VCaP (cell line): ENCODE measurements around the gene AXIN2.

ENCODE experiments used
- H3K27ac ChIP-seq: fragments of 450-650 bp; 2 replicates; pipeline ENCODE4 v1.5.1; 2017
- CTCF ChIP-seq: fragments of 450-650 bp; conservative IDR thresholded peaks from 2 replicates; pipeline ENCODE4 v1.5.1; 2017; ENCODE audit warnings: mild to moderate bottlenecking, moderate library complexity

The AXIN2 gene

DNA sequence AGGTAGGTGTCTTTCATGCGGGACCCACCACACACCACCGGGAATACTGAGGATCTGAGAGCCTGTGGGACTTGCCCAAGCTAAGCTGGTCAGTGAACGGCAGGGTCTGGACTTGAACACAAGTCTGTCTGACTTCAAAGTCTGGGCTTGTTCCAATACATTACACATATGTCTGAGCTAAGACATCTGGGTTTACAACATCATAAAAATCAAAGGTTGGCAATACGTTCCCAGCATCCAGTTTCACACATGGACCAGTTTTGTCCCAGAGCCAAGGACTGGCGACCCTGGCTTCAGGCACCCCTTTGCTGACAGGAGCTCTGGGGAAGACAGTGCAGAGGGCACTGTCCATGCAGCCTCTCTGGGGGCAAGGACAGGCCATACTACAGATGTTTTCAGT is 27.9 kb upstream of the AXIN2 start:
- no peak for TF ChIP-seq CTCF
- no peak overlapping the region for H3K27ac ChIP-seq

DNA sequence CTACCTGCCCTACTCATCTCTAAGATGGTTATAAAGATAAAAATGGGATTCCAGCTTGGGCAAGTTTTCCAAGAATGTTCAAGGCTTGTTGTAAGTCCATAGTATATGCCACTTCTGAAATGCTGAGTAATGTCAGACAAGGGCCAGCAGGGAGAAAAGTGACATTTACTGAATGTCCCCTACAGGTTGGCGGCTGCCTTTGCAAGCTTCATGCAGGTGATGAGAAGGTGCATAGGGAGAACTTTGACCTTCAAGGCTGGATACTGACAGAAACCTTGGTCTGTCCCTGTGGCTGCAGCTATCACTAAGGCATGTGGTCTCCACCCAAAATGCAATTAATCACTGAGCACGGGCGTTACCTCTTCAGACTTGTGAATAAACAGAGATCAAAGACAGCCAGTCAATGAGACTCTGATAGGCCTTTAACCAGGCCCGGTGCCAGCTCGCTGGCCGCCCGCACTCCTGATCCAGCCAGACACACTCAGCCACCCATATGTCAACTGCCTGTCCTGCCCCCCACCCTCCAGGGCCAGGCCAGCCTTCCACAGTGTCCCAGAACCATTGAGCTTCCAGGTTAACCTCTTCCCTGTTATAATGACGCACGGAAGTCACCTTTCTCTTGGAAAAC is 26.8 kb upstream of the AXIN2 start:
- no peak overlapping the region for H3K27ac ChIP-seq
- no peak; the same call in 1 of the 2 replicates for TF ChIP-seq CTCF

DNA sequence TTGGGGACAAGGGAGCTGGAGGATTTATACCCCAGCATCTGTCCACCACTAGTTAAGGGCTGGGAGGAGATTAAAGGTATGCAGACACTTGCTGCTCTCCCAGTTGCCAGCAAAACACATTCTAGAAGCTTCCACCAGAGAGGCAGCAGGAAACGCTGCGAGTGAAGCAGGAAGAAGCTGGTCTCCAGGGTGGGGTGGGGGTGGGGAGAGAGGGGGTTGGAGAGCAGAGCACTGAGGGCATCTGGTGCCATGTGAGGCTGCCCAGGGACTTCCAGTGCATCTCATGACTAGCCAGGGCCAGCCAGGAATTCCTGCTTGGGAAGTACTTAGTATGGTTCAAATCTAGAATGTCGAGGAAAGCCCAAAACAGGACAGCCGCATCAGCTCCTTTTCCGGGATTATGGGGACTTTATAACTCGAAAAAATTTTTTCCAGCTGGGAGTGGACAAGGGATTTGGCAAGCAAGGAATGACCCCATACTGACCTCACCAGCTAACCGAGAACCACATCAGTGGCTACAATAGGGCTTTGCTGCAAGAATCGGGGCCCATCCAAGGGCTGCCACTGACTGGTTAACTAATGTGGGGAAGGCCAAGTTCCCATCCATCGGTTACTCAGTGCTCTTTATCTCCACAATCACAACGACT is 26.2 kb upstream of the AXIN2 start:
- no peak overlapping the region for H3K27ac ChIP-seq
- no peak for TF ChIP-seq CTCF

GRCh38 chr17:65586899-65587298 is 25.5 kb upstream of the AXIN2 start:
- no peak for TF ChIP-seq CTCF
- no peak overlapping the region for H3K27ac ChIP-seq

DNA sequence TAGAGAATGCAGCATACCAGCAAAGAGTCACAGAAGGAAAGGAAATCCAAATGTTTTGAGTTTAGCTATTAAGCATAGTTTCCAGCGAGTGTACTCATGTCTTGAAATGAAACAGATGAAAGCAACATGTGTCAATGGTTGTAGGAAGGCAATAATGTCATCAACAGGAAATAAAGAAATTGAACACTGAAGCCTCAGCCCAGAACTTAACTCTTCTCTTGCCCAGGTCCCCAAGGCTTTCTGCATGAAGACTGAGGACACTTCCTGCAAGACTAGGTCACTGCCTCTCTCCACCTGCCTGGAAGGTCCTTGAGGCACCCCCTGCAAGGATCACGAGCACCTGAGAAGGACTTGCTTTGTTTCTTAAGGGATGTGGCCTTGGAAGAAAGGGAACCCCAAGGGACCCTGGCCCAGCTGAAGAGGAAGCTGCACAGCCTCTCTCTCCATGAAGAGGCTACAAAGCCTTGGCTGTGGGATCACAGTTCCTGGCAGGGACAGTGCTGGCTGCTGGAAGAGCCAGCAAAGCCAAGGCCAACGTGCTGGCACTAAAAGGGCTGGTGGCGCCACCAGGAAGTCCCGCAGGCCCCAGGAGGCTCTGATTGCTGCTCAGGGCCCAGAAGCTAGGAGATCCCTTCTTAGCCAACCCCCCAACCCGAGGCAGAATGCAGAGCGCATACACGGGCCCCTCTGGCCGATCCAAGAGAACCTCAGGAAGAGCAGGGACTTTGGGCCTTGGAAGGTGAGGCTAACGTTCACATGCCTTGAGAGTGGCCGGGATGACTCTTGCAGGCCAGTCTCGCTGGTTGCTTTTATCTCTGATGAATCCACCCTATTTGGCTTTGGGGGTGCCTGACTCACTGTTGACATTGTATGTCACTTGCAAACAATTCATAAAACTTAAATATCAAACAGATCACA is 23.4 kb upstream of the AXIN2 start:
- no peak overlapping the region for H3K27ac ChIP-seq
- no peak for TF ChIP-seq CTCF

- no peak overlapping the region for H3K27ac ChIP-seq
- TF ChIP-seq CTCF = no peak
These were observed 22.6 kb upstream of the AXIN2 start for GRCh38 chr17:65583921-65584603.

DNA sequence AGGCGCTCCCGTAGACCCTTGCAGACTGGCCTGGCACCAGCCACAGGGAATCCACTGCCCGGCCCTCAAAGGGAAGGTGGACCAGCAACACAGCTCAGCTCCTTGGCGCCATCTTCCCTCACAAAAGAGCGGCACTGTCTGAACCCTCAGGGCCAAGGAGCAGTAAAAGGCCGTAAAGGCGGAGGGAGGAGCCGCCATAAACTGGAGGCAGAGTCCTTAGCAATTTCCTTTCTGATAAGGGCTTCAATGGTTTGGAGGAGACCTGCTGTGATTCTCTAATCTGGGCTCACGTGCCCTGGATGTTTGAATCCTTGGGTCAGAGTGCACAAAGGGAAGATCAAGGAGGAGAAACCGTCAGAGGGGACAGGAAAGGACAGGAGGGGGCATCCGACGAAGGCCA is 15.5 kb upstream of the AXIN2 start:
- TF ChIP-seq CTCF = no peak
- no peak overlapping the region for H3K27ac ChIP-seq
